Measurements from ENCODE around the gene KANSL1. TPM values are rescaled to one million over a fixed set of nuclear protein-coding genes. Genes with fewer than 3 reads are reported as not detected.

The KANSL1 gene
- total and polyA plus RNA-seq, 2 experiments from 2014 or later = 49.0 to 206 TPM

DNA sequence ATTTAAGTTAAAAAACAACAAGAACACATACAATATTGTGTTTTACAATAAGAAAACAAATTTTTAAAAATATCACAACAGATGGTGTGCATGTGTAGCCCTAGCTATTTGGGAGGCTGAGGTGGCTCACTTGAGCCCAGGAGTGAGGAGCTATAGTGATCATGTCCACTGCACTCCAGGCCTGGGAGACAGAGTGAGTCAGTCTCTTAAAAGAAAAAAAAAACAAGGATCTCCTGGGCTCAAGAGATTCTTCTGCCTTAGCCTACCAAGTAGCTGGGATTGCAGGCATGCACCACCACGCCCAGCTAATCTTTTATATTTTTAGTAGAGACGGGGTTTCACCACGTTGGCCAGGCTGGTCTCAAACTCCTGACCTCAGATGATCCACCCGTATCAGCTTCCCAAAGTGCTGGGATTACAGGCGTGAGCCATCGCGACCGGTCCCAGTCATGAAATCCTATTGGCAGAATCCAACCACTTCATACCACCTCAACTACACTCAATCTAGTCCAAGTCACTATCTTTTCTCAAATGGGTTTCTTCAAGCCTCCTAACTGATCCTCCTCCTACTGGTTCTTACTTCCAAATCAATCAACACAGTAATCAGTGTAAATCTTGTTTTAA lies 139.2 kb downstream of the KANSL1 start:
- H3K4me1 Mint-ChIP-seq = peaks cover 27% of the 10 kb centered on the region
- H3K4me3 Mint-ChIP-seq = no peak overlapping the region
- H3K9me2 ChIP-seq (ENCODE audit: insufficient read depth) = no peaks in the 10 kb centered on the region
- H3K9me3 Mint-ChIP-seq = no peaks in the 10 kb centered on the region
- peaks cover 19% of the 10 kb centered on the region for H3K4me1 ChIP-seq (ENCODE audit: insufficient read depth)
- H3K36me3 ChIP-seq (ENCODE audit: insufficient read depth) = peaks cover 20% of the 10 kb centered on the region; the same call in 1 of the 2 replicates
- TF ChIP-seq, protein P1, sequence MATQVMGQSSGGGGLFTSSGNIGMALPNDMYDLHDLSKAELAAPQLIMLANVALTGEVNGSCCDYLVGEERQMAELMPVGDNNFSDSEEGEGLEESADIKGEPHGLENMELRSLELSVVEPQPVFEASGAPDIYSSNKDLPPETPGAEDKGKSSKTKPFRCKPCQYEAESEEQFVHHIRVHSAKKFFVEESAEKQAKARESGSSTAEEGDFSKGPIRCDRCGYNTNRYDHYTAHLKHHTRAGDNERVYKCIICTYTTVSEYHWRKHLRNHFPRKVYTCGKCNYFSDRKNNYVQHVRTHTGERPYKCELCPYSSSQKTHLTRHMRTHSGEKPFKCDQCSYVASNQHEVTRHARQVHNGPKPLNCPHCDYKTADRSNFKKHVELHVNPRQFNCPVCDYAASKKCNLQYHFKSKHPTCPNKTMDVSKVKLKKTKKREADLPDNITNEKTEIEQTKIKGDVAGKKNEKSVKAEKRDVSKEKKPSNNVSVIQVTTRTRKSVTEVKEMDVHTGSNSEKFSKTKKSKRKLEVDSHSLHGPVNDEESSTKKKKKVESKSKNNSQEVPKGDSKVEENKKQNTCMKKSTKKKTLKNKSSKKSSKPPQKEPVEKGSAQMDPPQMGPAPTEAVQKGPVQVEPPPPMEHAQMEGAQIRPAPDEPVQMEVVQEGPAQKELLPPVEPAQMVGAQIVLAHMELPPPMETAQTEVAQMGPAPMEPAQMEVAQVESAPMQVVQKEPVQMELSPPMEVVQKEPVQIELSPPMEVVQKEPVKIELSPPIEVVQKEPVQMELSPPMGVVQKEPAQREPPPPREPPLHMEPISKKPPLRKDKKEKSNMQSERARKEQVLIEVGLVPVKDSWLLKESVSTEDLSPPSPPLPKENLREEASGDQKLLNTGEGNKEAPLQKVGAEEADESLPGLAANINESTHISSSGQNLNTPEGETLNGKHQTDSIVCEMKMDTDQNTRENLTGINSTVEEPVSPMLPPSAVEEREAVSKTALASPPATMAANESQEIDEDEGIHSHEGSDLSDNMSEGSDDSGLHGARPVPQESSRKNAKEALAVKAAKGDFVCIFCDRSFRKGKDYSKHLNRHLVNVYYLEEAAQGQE (IDR thresholded peaks at IDR 0.05; ENCODE audit: unreplicated experiment) = no peak
- TF ChIP-seq STAT1 (IDR thresholded peaks at IDR 0.05; ENCODE audit: unreplicated experiment) (no peak), JUNB (IDR thresholded peaks at IDR 0.05; ENCODE audit: unreplicated experiment) (no peak), EZH2 (IDR thresholded peaks at IDR 0.05; ENCODE audit: low read depth, unreplicated experiment) (no peak), ZNF331 (CRISPR knock-in tag; IDR thresholded peaks at IDR 0.05; ENCODE audit: low read depth) (no peak), ZNF114 (CRISPR knock-in tag; IDR thresholded peaks at IDR 0.05) (no peak), EZH2phosphoT487 (IDR thresholded peaks at IDR 0.05; ENCODE audit: unreplicated experiment) (no peak), CREB1 (CRISPR knock-in tag; IDR thresholded peaks at IDR 0.05; ENCODE audit: low read depth) (no peak), NANOG (IDR thresholded peaks at IDR 0.05; ENCODE audit: borderline replicate concordance) (no peak), POLR2AphosphoS5 (IDR thresholded peaks at IDR 0.05; ENCODE audit: low read depth) (no peak)
- TF ChIP-seq, protein P2, sequence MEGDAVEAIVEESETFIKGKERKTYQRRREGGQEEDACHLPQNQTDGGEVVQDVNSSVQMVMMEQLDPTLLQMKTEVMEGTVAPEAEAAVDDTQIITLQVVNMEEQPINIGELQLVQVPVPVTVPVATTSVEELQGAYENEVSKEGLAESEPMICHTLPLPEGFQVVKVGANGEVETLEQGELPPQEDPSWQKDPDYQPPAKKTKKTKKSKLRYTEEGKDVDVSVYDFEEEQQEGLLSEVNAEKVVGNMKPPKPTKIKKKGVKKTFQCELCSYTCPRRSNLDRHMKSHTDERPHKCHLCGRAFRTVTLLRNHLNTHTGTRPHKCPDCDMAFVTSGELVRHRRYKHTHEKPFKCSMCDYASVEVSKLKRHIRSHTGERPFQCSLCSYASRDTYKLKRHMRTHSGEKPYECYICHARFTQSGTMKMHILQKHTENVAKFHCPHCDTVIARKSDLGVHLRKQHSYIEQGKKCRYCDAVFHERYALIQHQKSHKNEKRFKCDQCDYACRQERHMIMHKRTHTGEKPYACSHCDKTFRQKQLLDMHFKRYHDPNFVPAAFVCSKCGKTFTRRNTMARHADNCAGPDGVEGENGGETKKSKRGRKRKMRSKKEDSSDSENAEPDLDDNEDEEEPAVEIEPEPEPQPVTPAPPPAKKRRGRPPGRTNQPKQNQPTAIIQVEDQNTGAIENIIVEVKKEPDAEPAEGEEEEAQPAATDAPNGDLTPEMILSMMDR (conservative IDR thresholded peaks at IDR 0.05; ENCODE audit: low read depth in 2 of 2) = no peak
- TF ChIP-seq, protein P3, sequence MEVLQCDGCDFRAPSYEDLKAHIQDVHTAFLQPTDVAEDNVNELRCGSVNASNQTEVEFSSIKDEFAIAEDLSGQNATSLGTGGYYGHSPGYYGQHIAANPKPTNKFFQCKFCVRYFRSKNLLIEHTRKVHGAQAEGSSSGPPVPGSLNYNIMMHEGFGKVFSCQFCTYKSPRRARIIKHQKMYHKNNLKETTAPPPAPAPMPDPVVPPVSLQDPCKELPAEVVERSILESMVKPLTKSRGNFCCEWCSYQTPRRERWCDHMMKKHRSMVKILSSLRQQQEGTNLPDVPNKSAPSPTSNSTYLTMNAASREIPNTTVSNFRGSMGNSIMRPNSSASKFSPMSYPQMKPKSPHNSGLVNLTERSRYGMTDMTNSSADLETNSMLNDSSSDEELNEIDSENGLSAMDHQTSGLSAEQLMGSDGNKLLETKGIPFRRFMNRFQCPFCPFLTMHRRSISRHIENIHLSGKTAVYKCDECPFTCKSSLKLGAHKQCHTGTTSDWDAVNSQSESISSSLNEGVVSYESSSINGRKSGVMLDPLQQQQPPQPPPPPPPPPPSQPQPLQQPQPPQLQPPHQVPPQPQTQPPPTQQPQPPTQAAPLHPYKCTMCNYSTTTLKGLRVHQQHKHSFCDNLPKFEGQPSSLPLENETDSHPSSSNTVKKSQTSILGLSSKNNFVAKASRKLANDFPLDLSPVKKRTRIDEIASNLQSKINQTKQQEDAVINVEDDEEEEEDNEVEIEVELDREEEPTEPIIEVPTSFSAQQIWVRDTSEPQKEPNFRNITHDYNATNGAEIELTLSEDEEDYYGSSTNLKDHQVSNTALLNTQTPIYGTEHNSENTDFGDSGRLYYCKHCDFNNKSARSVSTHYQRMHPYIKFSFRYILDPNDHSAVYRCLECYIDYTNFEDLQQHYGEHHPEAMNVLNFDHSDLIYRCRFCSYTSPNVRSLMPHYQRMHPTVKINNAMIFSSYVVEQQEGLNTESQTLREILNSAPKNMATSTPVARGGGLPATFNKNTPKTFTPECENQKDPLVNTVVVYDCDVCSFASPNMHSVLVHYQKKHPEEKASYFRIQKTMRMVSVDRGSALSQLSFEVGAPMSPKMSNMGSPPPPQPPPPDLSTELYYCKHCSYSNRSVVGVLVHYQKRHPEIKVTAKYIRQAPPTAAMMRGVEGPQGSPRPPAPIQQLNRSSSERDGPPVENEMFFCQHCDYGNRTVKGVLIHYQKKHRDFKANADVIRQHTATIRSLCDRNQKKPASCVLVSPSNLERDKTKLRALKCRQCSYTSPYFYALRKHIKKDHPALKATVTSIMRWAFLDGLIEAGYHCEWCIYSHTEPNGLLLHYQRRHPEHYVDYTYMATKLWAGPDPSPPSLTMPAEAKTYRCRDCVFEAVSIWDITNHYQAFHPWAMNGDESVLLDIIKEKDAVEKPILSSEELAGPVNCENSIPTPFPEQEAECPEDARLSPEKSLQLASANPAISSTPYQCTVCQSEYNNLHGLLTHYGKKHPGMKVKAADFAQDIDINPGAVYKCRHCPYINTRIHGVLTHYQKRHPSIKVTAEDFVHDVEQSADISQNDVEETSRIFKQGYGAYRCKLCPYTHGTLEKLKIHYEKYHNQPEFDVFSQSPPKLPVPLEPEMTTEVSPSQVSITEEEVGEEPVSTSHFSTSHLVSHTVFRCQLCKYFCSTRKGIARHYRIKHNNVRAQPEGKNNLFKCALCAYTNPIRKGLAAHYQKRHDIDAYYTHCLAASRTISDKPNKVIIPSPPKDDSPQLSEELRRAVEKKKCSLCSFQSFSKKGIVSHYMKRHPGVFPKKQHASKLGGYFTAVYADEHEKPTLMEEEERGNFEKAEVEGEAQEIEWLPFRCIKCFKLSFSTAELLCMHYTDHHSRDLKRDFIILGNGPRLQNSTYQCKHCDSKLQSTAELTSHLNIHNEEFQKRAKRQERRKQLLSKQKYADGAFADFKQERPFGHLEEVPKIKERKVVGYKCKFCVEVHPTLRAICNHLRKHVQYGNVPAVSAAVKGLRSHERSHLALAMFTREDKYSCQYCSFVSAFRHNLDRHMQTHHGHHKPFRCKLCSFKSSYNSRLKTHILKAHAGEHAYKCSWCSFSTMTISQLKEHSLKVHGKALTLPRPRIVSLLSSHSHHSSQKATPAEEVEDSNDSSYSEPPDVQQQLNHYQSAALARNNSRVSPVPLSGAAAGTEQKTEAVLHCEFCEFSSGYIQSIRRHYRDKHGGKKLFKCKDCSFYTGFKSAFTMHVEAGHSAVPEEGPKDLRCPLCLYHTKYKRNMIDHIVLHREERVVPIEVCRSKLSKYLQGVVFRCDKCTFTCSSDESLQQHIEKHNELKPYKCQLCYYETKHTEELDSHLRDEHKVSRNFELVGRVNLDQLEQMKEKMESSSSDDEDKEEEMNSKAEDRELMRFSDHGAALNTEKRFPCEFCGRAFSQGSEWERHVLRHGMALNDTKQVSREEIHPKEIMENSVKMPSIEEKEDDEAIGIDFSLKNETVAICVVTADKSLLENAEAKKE (CRISPR knock-in tag; IDR thresholded peaks at IDR 0.05) = no peak
- TF ChIP-seq, protein P4, sequence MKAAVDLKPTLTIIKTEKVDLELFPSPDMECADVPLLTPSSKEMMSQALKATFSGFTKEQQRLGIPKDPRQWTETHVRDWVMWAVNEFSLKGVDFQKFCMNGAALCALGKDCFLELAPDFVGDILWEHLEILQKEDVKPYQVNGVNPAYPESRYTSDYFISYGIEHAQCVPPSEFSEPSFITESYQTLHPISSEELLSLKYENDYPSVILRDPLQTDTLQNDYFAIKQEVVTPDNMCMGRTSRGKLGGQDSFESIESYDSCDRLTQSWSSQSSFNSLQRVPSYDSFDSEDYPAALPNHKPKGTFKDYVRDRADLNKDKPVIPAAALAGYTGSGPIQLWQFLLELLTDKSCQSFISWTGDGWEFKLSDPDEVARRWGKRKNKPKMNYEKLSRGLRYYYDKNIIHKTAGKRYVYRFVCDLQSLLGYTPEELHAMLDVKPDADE (IDR thresholded peaks at IDR 0.05) = no peak
- peaks cover 8% of the 10 kb centered on the region for H3K27me3 Mint-ChIP-seq (ENCODE audit: insufficient read depth, low read depth, poor library complexity)
- peaks cover 59% of the 10 kb centered on the region for H3K36me3 Mint-ChIP-seq (ENCODE audit: low read depth)
- H4K20me1 ChIP-seq (replicated peaks; ENCODE audit: insufficient read depth) = peaks cover 14% of the 10 kb centered on the region
- no peak overlapping the region for H2AFZ ChIP-seq
- H3K27ac Mint-ChIP-seq = peak overlapping the region; percentile 34; the same call in 1 of the 2 replicates
- H3K27ac ChIP-seq (ENCODE audit: low read depth) = no peak overlapping the region
- no peak for ATAC-seq
- H3K79me2 ChIP-seq (replicated peaks; ENCODE audit: insufficient read depth) = peaks cover 64% of the 10 kb centered on the region
- no peaks in the 10 kb centered on the region for H3K27me3 ChIP-seq (ENCODE audit: insufficient read depth)
- no peak overlapping the region for H3K4me2 ChIP-seq
- H3K4me3 ChIP-seq = no peak overlapping the region
- 0 out of 2 replicates have a peak, but pooled peaks cover 2% of the 10 kb centered on the region for H3F3A ChIP-seq (replicated peaks; ENCODE audit: low read depth)
- no peak for DNase-seq (ENCODE audit: low spot score)
